HepG2 (cell line): Measurements from ENCODE around the gene TUBB4B. TPM values are rescaled to one million over a fixed set of nuclear protein-coding genes. Genes with fewer than 3 reads are reported as not detected.
A peak's percentile ranks its signal among the peaks of the same experiment; 100 is the strongest.

Experiments used
- AGO2 ChIP-seq: fragments of 200-400 bp; formaldehyde crosslinking; optimal IDR thresholded peaks from 2 replicates; pipeline ENCODE3; 2017; ENCODE audit warnings: mild to moderate bottlenecking, low read depth, low read length, moderate library complexity
- ATF2 ChIP-seq: sonication (generic); formaldehyde crosslinking; IDR thresholded peaks from 2 replicates; pipeline ENCODE4 v1.4.0; 2020; ENCODE audit warnings: missing genetic modification reagents
- HNRNPH1 ChIP-seq: fragments of 200-400 bp; formaldehyde crosslinking; optimal IDR thresholded peaks from 2 replicates; pipeline ENCODE3; 2017; ENCODE audit warnings: mild to moderate bottlenecking, low read depth, low read length
- HNRNPL ChIP-seq: fragments of 200-400 bp; formaldehyde crosslinking; IDR thresholded peaks from 2 replicates; pipeline ENCODE4 v1.6.1; 2017; ENCODE audit warnings: mild to moderate bottlenecking, low read depth, low read length
- SMYD3 ChIP-seq: sonication (generic); formaldehyde crosslinking; IDR thresholded peaks from 2 replicates; pipeline ENCODE4 v1.8.1; 2023; ENCODE audit warnings: mild to moderate bottlenecking, missing genetic modification reagents
- SP1 ChIP-seq, 2 experiments: fragments of 450-650 bp in 1 of 2; sonication (generic) in 1 of 2; formaldehyde crosslinking in 1 of 2; IDR thresholded peaks; 2 replicates each; pipeline versions ENCODE4 v1.4.0 to v1.6.1; 2016 to 2020; ENCODE audit warnings: missing genetic modification reagents in 1 of 2
- ZFP1 ChIP-seq: IDR thresholded peaks from 2 replicates; pipeline ENCODE4 v1.6.1; 2016
- ZNF251 ChIP-seq: sonication (generic); formaldehyde crosslinking; IDR thresholded peaks from 2 replicates; pipeline ENCODE4 v1.9.0; 2021; ENCODE audit warnings: mild to moderate bottlenecking, missing genetic modification reagents
- ZNF256 ChIP-seq: sonication (generic); formaldehyde crosslinking; conservative IDR thresholded peaks from 2 replicates; pipeline ENCODE4 v1.4.0; 2020; ENCODE audit warnings: missing genetic modification reagents
- ZNF629 ChIP-seq: sonication (generic); formaldehyde crosslinking; conservative IDR thresholded peaks from 2 replicates; pipeline ENCODE4 v1.5.0; 2020; ENCODE audit warnings: missing genetic modification reagents
- ZNF678 ChIP-seq: sonication (generic); formaldehyde crosslinking; IDR thresholded peaks from 2 replicates; pipeline ENCODE4 v1.4.0; 2020; ENCODE audit warnings: mild to moderate bottlenecking, missing genetic modification reagents
- polyA plus RNA-seq, 8 experiments: library from polyadenylated mRNA; depleted of rRNA in 3 of 8; stranded (reverse) in 7 of 8; unstranded in 1 of 8; fragments of >200 nt; fragmentation: Illumina TruSeq in 4 of 8; extraction: Trizol in 4 of 8; gene quantifications; 2 replicates each; pipeline versions ENCODE4 v1.2.1 to v1.2.3, GENCODE V29; 2011 to 2016; ENCODE audit warnings: low read depth in 4 of 8, missing spikeins in 1 of 8, mixed read lengths in 1 of 8; ENCODE audit not compliant: insufficient read depth in 1 of 8
- total RNA-seq, 5 experiments: library from RNA; depleted of rRNA; stranded (reverse); fragments of >200 nt; fragmentation: Illumina TruSeq; extraction: Trizol; gene quantifications; 2 replicates each; pipeline ENCODE4 v1.2.3, GENCODE V29; 2016; ENCODE audit warnings: low read depth in 1 of 5
- TF ChIP-seq, protein P1 (sequence below): sonication (generic); formaldehyde crosslinking; IDR thresholded peaks from 2 replicates; pipeline ENCODE4 v1.4.0; 2020; ENCODE audit warnings: low read depth, missing genetic modification reagents
- TF ChIP-seq, protein P2 (sequence below): sonication (generic); formaldehyde crosslinking; IDR thresholded peaks from 2 replicates; pipeline ENCODE4 v1.8.0; 2022; ENCODE audit warnings: mild to moderate bottlenecking, missing genetic modification reagents, moderate library complexity
- TF ChIP-seq, protein P3 (sequence below), 2 experiments: fragments of 450-650 bp in 1 of 2; sonication (generic) in 1 of 2; formaldehyde crosslinking in 1 of 2; IDR thresholded peaks; 2 replicates each; pipeline versions ENCODE4 v1.6.1 to v1.8.0; 2016 to 2022; ENCODE audit warnings: antibody characterized with exemption in 1 of 2, mild to moderate bottlenecking in 1 of 2, missing genetic modification reagents in 1 of 2

The TUBB4B gene
- total and polyA plus RNA-seq, 2 of the 13 experiments (the other 11 are each of a cell fraction or from before 2014, with no cell fraction given): 182 to 412 TPM

DNA sequence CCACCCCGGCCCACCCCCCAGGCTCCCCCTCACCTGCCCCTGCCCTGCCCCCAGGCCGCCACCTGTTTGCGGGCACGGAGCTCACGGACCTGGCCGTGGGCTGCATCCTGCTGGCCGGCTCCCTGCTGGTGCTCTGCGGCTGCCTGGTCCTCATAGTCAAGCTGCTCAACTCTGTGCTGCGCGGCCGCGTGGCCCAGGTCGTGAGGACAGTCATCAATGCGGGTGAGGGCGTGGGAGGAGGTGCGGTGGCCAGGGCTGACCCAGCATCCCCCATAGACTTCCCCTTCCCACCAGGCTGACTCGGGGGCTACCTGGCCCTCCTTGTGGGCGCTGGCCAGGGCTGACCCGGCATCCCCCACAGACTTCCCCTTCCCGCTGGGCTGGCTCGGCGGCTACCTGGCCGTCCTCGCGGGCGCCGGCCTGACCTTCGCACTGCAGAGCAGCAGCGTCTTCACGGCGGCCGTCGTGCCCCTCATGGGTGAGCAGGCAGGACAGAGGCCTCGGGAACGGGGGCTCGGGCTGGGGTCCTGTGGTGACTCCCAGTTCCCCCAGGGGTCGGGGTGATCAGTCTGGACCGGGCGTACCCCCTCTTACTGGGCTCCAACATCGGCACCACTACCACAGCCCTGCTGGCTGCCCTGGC is 6.9 kb upstream of the TUBB4B start (continued):
- TF ChIP-seq ZNF629 (CRISPR knock-in tag): 0 out of 2 replicates have a peak, but pooled peaks have one; percentile 14
- no peak for TF ChIP-seq ZNF256 (CRISPR knock-in tag)
- TF ChIP-seq, protein P1, sequence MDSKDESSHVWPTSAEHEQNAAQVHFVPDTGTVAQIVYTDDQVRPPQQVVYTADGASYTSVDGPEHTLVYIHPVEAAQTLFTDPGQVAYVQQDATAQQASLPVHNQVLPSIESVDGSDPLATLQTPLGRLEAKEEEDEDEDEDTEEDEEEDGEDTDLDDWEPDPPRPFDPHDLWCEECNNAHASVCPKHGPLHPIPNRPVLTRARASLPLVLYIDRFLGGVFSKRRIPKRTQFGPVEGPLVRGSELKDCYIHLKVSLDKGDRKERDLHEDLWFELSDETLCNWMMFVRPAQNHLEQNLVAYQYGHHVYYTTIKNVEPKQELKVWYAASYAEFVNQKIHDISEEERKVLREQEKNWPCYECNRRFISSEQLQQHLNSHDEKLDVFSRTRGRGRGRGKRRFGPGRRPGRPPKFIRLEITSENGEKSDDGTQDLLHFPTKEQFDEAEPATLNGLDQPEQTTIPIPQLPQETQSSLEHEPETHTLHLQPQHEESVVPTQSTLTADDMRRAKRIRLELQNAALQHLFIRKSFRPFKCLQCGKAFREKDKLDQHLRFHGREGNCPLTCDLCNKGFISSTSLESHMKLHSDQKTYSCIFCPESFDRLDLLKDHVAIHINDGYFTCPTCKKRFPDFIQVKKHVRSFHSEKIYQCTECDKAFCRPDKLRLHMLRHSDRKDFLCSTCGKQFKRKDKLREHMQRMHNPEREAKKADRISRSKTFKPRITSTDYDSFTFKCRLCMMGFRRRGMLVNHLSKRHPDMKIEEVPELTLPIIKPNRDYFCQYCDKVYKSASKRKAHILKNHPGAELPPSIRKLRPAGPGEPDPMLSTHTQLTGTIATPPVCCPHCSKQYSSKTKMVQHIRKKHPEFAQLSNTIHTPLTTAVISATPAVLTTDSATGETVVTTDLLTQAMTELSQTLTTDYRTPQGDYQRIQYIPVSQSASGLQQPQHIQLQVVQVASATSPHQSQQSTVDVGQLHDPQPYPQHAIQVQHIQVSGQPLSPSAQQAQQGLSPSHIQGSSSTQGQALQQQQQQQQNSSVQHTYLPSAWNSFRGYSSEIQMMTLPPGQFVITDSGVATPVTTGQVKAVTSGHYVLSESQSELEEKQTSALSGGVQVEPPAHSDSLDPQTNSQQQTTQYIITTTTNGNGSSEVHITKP: no peak
- TF ChIP-seq ZFP1 (CRISPR knock-in tag): no peak
- TF ChIP-seq AGO2: peak; percentile 38
- TF ChIP-seq, protein P2, sequence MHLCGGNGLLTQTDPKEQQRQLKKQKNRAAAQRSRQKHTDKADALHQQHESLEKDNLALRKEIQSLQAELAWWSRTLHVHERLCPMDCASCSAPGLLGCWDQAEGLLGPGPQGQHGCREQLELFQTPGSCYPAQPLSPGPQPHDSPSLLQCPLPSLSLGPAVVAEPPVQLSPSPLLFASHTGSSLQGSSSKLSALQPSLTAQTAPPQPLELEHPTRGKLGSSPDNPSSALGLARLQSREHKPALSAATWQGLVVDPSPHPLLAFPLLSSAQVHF (CRISPR knock-in tag): no peak
- no peak for TF ChIP-seq ZNF678
- TF ChIP-seq SP1 (IDR thresholded peaks at IDR 0.05): no peak
- no peak for TF ChIP-seq SP1 (CRISPR knock-in tag; IDR thresholded peaks at IDR 0.05)
- TF ChIP-seq ATF2 (CRISPR knock-in tag): no peak
- TF ChIP-seq SMYD3 (CRISPR knock-in tag): no peak
- TF ChIP-seq, protein P3, sequence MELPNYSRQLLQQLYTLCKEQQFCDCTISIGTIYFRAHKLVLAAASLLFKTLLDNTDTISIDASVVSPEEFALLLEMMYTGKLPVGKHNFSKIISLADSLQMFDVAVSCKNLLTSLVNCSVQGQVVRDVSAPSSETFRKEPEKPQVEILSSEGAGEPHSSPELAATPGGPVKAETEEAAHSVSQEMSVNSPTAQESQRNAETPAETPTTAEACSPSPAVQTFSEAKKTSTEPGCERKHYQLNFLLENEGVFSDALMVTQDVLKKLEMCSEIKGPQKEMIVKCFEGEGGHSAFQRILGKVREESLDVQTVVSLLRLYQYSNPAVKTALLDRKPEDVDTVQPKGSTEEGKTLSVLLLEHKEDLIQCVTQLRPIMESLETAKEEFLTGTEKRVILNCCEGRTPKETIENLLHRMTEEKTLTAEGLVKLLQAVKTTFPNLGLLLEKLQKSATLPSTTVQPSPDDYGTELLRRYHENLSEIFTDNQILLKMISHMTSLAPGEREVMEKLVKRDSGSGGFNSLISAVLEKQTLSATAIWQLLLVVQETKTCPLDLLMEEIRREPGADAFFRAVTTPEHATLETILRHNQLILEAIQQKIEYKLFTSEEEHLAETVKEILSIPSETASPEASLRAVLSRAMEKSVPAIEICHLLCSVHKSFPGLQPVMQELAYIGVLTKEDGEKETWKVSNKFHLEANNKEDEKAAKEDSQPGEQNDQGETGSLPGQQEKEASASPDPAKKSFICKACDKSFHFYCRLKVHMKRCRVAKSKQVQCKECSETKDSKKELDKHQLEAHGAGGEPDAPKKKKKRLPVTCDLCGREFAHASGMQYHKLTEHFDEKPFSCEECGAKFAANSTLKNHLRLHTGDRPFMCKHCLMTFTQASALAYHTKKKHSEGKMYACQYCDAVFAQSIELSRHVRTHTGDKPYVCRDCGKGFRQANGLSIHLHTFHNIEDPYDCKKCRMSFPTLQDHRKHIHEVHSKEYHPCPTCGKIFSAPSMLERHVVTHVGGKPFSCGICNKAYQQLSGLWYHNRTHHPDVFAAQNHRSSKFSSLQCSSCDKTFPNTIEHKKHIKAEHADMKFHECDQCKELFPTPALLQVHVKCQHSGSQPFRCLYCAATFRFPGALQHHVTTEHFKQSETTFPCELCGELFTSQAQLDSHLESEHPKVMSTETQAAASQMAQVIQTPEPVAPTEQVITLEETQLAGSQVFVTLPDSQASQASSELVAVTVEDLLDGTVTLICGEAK (IDR thresholded peaks at IDR 0.05): no peak
- TF ChIP-seq, protein P3 (CRISPR knock-in tag; IDR thresholded peaks at IDR 0.05): peak; percentile 43; the same call in 1 of the 2 replicates
- 0 out of 2 replicates have a peak, but pooled peaks have one; percentile 51 for TF ChIP-seq HNRNPL
- no peak for TF ChIP-seq ZNF251
- no peak for TF ChIP-seq HNRNPH1
